Activated T-cell treated with anti-CD3 and anti-CD28 coated beads, Interleukin-2, amount 50 U/mL, for 24 hours (primary cell): ENCODE data around the gene UFC1.

Experiments used
- DNase-seq: peaks from one replicate; pipeline ENCODE4 v3.0.0-alpha.2; 2020
- H3K27ac Mint-ChIP-seq: 2 replicates; pipeline ENCODE4 v1.8.0; 2020; ENCODE audit warnings: mild to moderate bottlenecking, mixed read lengths
- H3K27me3 Mint-ChIP-seq: 2 replicates; pipeline ENCODE4 v1.8.0; 2020; ENCODE audit warnings: mixed read lengths
- H3K36me3 Mint-ChIP-seq: 2 replicates; pipeline ENCODE4 v1.8.0; 2020; ENCODE audit warnings: low read depth, mixed read lengths
- H3K4me1 Mint-ChIP-seq: 2 replicates; pipeline ENCODE4 v1.8.0; 2020; ENCODE audit warnings: low read depth, mixed read lengths
- H3K4me3 Mint-ChIP-seq: 2 replicates; pipeline ENCODE4 v1.8.0; 2020; ENCODE audit warnings: mild to moderate bottlenecking, moderate library complexity, mixed read lengths
- H3K9me3 Mint-ChIP-seq: 2 replicates; pipeline ENCODE4 v1.8.0; 2020; ENCODE audit warnings: mixed read lengths

UFC1 gene

DNA sequence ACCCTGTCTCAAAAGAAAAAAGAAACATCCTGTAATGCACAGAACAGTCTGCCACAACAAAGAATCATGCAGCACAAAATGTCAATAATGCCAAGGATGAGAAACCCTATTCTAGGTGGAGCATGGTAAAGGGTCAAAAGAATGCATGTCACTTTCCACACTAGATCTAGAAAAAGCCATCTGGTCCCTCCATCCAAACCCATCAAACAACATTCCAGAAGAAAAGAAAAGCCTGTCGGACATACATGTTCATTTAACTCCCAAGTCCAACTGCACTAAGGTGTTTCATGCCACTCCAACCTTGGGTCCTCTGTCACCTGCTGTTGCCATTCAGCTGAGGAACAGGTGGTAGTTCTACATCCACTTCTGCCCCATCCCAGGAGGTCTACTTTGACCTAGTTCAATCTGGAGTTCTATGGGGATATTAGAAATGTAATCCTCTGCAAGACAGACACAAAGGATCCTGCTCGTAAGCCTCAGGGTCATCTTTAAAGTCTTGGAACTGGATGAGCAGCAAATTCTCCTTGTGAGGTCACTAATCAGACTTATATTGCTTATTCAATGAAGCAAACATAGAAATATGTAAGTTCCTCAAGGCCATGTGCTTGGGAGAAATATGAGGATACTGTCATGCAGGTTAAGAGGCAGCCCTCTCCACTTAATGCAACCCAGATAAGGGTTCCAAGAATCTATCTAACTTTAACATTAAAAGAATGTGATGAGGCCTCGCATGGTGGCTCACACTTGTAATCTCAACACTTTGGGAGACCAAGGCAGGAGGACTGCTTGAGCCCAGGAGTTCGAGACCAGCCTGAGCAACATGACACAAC is 25.0 kb upstream of the UFC1 start:
- Mint-ChIP-seq H3K27ac (no peak overlapping the region), H3K36me3 (peaks cover 74% of the 10 kb centered on the region), H3K4me3 (no peak overlapping the region), H3K9me3 (no peaks in the 10 kb centered on the region), H3K4me1 (peaks cover 56% of the 10 kb centered on the region), H3K27me3 (no peaks in the 10 kb centered on the region)
- no peak for DNase-seq

- no peak for DNase-seq
- H3K4me1 Mint-ChIP-seq: peaks cover 59% of the 10 kb centered on the region
- no peaks in the 10 kb centered on the region for H3K9me3 Mint-ChIP-seq
- H3K36me3 Mint-ChIP-seq: peaks cover 64% of the 10 kb centered on the region
- H3K27ac Mint-ChIP-seq: no peak overlapping the region
- peak overlapping the region; percentile 16 for H3K4me3 Mint-ChIP-seq
- no peaks in the 10 kb centered on the region for H3K27me3 Mint-ChIP-seq
Measured at GRCh38 chr1:161130266-161130665, 23.5 kb upstream of the UFC1 start.

DNA sequence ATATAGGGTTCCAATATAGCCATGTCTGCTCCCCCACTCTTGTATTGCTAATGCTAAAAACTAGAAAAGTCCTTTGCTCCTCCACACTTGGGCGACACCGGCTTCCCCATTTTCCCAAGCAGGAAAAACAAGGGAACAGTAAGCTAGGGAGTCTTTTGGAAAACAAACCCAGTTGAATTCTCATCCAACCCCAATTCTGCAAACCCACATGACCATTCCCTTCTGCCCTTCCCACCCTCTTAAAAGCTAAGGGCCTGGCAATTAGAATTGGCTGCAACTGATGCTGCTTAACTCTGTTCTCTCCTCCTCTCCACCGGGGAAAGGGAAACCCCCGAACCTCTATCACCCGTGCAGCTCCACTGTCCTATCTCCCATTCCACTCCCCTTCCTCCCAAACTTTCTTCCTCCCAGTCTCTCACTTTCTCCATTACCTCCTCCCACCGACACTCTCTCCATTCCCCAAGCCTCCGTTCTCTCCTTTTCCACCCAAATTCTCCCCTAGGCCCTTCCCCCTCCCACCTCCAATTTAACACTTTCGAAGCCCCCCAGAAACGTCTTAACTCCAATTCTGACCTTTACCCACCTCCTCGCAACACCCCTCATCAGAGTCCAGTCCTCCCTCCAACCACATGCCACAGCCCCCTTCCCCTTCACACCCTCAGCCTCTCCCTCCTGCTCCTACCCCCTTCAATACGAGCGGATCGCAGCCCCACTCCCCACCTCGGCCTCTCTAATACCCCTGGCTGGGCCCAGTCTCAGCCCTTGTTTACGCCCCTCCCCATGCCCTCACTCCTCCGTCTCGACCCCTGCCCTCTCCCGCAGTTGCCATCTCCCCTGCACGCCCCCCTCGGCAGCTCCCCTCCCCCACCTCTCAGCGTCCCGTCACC is 22.0 kb upstream of the UFC1 start:
- Mint-ChIP-seq H3K4me1 (peaks cover 56% of the 10 kb centered on the region), H3K4me3 (no peak overlapping the region), H3K9me3 (no peaks in the 10 kb centered on the region), H3K27me3 (no peaks in the 10 kb centered on the region), H3K27ac (no peak overlapping the region), H3K36me3 (peaks cover 62% of the 10 kb centered on the region)
- DNase-seq: no peak

DNA sequence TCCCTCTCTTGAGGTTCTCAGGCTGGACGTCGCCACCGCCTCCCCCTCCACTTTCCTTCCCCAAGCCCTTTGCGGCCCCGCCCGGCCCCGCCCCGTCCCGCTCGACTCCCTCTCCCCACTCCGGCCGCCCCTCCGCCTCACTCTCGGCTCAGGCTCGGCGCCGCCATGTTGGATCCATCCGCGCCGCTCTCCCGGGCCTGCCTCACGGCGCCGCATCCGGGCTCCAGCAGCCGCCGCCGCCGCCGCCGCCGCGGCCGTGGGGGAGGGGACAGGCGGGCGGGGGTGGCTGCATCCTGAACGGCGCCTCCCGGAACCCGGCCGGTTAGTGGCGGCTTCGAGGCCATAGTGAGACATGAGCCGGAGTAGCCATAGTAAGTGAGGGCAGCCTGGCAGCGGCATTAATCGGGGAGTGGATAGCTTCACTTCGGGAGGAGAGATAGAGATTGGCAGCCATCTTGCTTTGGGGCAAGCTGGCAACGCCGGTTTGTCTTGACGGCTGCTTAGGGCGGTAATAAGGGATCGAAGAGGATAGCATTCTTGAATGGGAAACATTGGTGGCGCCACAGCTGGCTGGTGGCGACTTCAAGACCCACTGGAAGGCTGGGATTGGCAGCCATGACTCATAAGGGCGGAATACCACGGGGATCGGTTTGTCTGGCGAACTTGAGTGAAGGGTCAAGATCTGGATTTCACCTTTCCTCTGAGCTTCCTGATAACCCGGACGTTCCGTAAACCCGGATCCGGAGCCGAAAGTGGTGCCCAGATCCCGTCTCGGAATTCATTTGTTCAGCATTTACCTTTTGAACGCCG is 21.2 kb upstream of the UFC1 start, which contains the start of gene DEDD:
DEDD (minus strand) TSS at position 258 of the 810 bp plus-strand sequence. CDS start 8,205 bp downstream, outside the sequence.
- H3K4me3 Mint-ChIP-seq: no peak within 1 kb of the TSS
- H3K9me3 Mint-ChIP-seq: no peaks in the 10 kb centered on the region
- H3K4me1 Mint-ChIP-seq: peaks cover 48% of the 10 kb centered on the region
- H3K36me3 Mint-ChIP-seq: peaks cover 53% of the 10 kb centered on the region
- peak; percentile 93 for DNase-seq
- no peaks in the 10 kb centered on the region for H3K27me3 Mint-ChIP-seq
- H3K27ac Mint-ChIP-seq: no peak within 1 kb of the TSS

- Mint-ChIP-seq H3K4me1 (peaks cover 42% of the 10 kb centered on the region), H3K4me3 (no peak overlapping the region), H3K27me3 (no peaks in the 10 kb centered on the region), H3K27ac (no peak overlapping the region), H3K36me3 (peaks cover 47% of the 10 kb centered on the region), H3K9me3 (no peaks in the 10 kb centered on the region)
- DNase-seq: no peak
Measured at GRCh38 chr1:161133220-161133740, 20.5 kb upstream of the UFC1 start.

- no peak for DNase-seq
- H3K9me3 Mint-ChIP-seq: no peaks in the 10 kb centered on the region
- H3K4me1 Mint-ChIP-seq: peaks cover 7% of the 10 kb centered on the region
- H3K27me3 Mint-ChIP-seq: no peaks in the 10 kb centered on the region
- no peak overlapping the region for H3K27ac Mint-ChIP-seq
- H3K4me3 Mint-ChIP-seq: no peak overlapping the region
- H3K36me3 Mint-ChIP-seq: peaks cover 15% of the 10 kb centered on the region
Measured at GRCh38 chr1:161137881-161138280, 15.9 kb upstream of the UFC1 start.

GRCh38 chr1:161138431-161138830 is 15.3 kb upstream of the UFC1 start:
- H3K4me3 Mint-ChIP-seq: no peak overlapping the region

GRCh38 chr1:161139766-161140165 is 14.0 kb upstream of the UFC1 start:
- no peaks in the 10 kb centered on the region for H3K9me3 Mint-ChIP-seq
- H3K4me3 Mint-ChIP-seq: no peak overlapping the region
- DNase-seq: no peak
- H3K36me3 Mint-ChIP-seq: peaks cover 15% of the 10 kb centered on the region
- H3K27ac Mint-ChIP-seq: no peak overlapping the region
- no peaks in the 10 kb centered on the region for H3K27me3 Mint-ChIP-seq
- peaks cover 7% of the 10 kb centered on the region for H3K4me1 Mint-ChIP-seq

More at GRCh38 chr1:161138431-161138830, 15.3 kb upstream of the UFC1 start:
- peaks cover 7% of the 10 kb centered on the region for H3K4me1 Mint-ChIP-seq
- DNase-seq: no peak
- peaks cover 15% of the 10 kb centered on the region for H3K36me3 Mint-ChIP-seq
- H3K27me3 Mint-ChIP-seq: no peaks in the 10 kb centered on the region
- no peaks in the 10 kb centered on the region for H3K9me3 Mint-ChIP-seq
- H3K27ac Mint-ChIP-seq: no peak overlapping the region

GRCh38 chr1:161140755-161141400 is 12.9 kb upstream of the UFC1 start:
- no peaks in the 10 kb centered on the region for H3K9me3 Mint-ChIP-seq
- H3K4me3 Mint-ChIP-seq: no peak overlapping the region
- H3K27me3 Mint-ChIP-seq: no peaks in the 10 kb centered on the region
- DNase-seq: no peak
- H3K27ac Mint-ChIP-seq: no peak overlapping the region
- H3K4me1 Mint-ChIP-seq: peaks cover 1% of the 10 kb centered on the region
- H3K36me3 Mint-ChIP-seq: peaks cover 7% of the 10 kb centered on the region

DNA sequence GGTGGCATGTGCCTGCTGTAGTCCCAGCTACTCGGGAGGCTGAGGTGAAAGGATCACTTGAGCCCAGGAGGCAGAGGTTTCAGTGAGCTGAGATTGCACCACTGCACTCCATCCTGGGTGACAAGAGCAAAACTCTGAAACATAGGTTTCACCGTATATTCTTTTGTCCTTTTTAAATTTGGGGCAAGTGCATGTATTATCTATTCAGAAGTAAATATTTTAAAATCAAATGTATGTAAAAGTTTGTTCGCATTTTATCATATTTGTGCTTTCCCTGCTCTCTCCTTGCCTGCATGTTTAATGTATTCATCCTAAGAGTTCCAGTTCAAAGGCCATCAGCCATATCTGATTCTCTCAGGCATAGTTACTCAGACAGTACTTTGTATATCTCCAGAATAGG is 7.9 kb upstream of the UFC1 start:
- H3K9me3 Mint-ChIP-seq: no peaks in the 10 kb centered on the region
- no peak overlapping the region for H3K27ac Mint-ChIP-seq
- no peak overlapping the region for H3K4me3 Mint-ChIP-seq
- H3K27me3 Mint-ChIP-seq: no peaks in the 10 kb centered on the region
- no peaks in the 10 kb centered on the region for H3K4me1 Mint-ChIP-seq
- no peak for DNase-seq
- H3K36me3 Mint-ChIP-seq: no peaks in the 10 kb centered on the region

DNA sequence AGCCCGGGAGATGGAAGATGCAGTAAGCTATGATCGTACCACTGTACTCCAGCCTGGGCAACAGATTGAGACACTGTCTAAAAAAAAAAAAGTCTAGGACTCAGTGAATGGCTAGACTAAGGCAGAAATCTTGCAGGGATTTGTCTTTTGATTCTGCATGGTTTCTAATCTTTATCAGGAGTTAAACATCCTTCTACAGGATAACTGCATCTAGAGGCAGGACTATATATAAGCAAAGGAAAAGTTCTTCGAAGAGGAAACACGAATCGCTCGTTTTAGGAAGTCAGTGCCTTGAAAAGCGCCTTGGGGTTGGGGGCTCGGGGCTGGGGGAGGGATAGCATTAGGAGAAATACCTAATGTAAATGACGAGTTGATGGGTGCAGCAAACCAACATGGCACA is 602 bp upstream of the UFC1 start:
- peak overlapping the region; percentile 94 for H3K4me3 Mint-ChIP-seq
- DNase-seq: no peak
- peaks cover 21% of the 10 kb centered on the region for H3K4me1 Mint-ChIP-seq
- H3K9me3 Mint-ChIP-seq: no peaks in the 10 kb centered on the region
- H3K36me3 Mint-ChIP-seq: peaks cover 35% of the 10 kb centered on the region
- peak overlapping the region; percentile 80 for H3K27ac Mint-ChIP-seq
- H3K27me3 Mint-ChIP-seq: no peaks in the 10 kb centered on the region

DNA sequence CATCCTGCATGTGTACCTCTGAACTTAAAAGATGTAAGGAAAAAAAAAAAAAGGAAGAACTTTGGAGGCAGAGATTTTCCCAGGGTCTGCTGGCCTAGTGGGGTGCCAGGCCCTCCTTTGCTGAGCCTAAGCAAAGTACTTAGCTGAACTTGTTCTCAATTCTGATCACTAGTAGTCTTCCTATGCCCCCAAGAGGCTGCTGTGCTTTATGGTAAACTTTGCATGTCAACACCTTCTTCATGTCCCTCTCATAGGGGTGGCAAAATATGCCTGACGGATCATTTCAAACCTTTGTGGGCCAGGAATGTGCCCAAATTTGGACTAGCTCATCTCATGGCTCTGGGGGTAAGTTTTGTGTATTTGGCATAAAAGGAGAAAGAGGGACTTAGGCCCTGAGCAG is 4.1 kb downstream of the UFC1 start:
- Mint-ChIP-seq H3K36me3 (peaks cover 77% of the 10 kb centered on the region), H3K27ac (peak overlapping the region; percentile 93), H3K27me3 (no peaks in the 10 kb centered on the region), H3K4me1 (peaks cover 64% of the 10 kb centered on the region), H3K4me3 (no peak overlapping the region), H3K9me3 (no peaks in the 10 kb centered on the region)
- no peak for DNase-seq

GRCh38 chr1:161158316-161159010 is 4.7 kb downstream of the UFC1 start:
- Mint-ChIP-seq H3K27me3 (no peaks in the 10 kb centered on the region), H3K4me3 (peak overlapping the region; percentile 85), H3K4me1 (peaks cover 64% of the 10 kb centered on the region), H3K9me3 (no peaks in the 10 kb centered on the region), H3K27ac (peak overlapping the region; percentile 93), H3K36me3 (peaks cover 83% of the 10 kb centered on the region)
- DNase-seq: no peak
